ENCODE results near the gene RAB40C. TPM values are rescaled to one million over a fixed set of nuclear protein-coding genes. Genes with fewer than 3 reads are reported as not detected.

The RAB40C gene
- total RNA-seq, 3 donors from 2014 or later, result 17.6 to 29.1 (median 20.6) TPM

- Histone ChIP-seq H3K9me3 (no peaks in the 10 kb centered on the region), H3K4me1 (no peaks in the 10 kb centered on the region), H3K36me3 (no peaks in the 10 kb centered on the region), H3K27me3 (no peaks in the 10 kb centered on the region), H3K4me3 (no peak overlapping the region), H3K27ac (no peak overlapping the region)
- no peak for DNase-seq (ENCODE audit: low spot score in 2 of 2)
- intact Hi-C loops (cut with DNase I; ENCODE audit: low total_unique reads), result no loop called here
- TF ChIP-seq POLR2AphosphoS5 (IDR thresholded peaks at IDR 0.05), result no peak
- no peak for TF ChIP-seq CTCF (IDR thresholded peaks at IDR 0.05)
- no peak for TF ChIP-seq POLR2A (IDR thresholded peaks at IDR 0.05)
Observed at GRCh38 chr16:577796-578195, 12.1 kb upstream of the RAB40C start.

- Histone ChIP-seq H3K36me3 (no peaks in the 10 kb centered on the region), H3K27ac (no peak overlapping the region), H3K4me3 (no peak overlapping the region), H3K9me3 (no peaks in the 10 kb centered on the region), H3K4me1 (no peaks in the 10 kb centered on the region), H3K27me3 (no peaks in the 10 kb centered on the region)
- DNase-seq (ENCODE audit: low spot score in 2 of 2), result no peak
- intact Hi-C loops (cut with DNase I; ENCODE audit: low total_unique reads), result no loop called here
- TF ChIP-seq CTCF (IDR thresholded peaks at IDR 0.05), result no peak
- no peak for TF ChIP-seq POLR2AphosphoS5 (IDR thresholded peaks at IDR 0.05)
- no peak for TF ChIP-seq POLR2A (IDR thresholded peaks at IDR 0.05)
Observed at GRCh38 chr16:578232-578869, 11.5 kb upstream of the RAB40C start.

- intact Hi-C loops (cut with DNase I; ENCODE audit: low total_unique reads), result no loop called here
- H3K4me3 ChIP-seq, result no peak overlapping the region
- TF ChIP-seq CTCF (IDR thresholded peaks at IDR 0.05) (peak in 2 of 3 donors; percentile 9 to 29), POLR2A (IDR thresholded peaks at IDR 0.05) (no peak)
- DNase-seq (ENCODE audit: low spot score in 2 of 2), result no peak
- no peaks in the 10 kb centered on the region for H3K27me3 ChIP-seq
- no peaks in the 10 kb centered on the region for H3K4me1 ChIP-seq
- no peak overlapping the region for H3K27ac ChIP-seq
- H3K9me3 ChIP-seq, result no peaks in the 10 kb centered on the region
- no peaks in the 10 kb centered on the region for H3K36me3 ChIP-seq
Observed at GRCh38 chr16:578870-579405, 10.9 kb upstream of the RAB40C start.

- intact Hi-C loops (cut with DNase I; ENCODE audit: low total_unique reads), result no loop called here
Observed at GRCh38 chr16:580141-580945, 9.5 kb upstream of the RAB40C start.

More at GRCh38 chr16:580141-580945, 9.5 kb upstream of the RAB40C start:
- DNase-seq (ENCODE audit: low spot score in 2 of 2), result no peak
- Histone ChIP-seq H3K36me3 (no peaks in the 10 kb centered on the region), H3K27ac (no peak overlapping the region), H3K9me3 (no peaks in the 10 kb centered on the region), H3K4me3 (no peak overlapping the region), H3K27me3 (no peaks in the 10 kb centered on the region), H3K4me1 (no peaks in the 10 kb centered on the region)
- no peak for TF ChIP-seq POLR2AphosphoS5 (IDR thresholded peaks at IDR 0.05)
- no peak for TF ChIP-seq POLR2A (IDR thresholded peaks at IDR 0.05)
- no peak for TF ChIP-seq CTCF (IDR thresholded peaks at IDR 0.05)
